GM23338 (cell line): ENCODE data around the gene PLP2. TPM values are rescaled to one million over a fixed set of nuclear protein-coding genes. Genes with fewer than 3 reads are reported as not detected.

ENCODE experiments used
- ATAC-seq: fragments of 200-7000 bp; cut with Tn5 transposase; 3 replicates; pipeline ENCODE4 v1.9.1; 2020
- DNase-seq: peaks from one replicate; pipeline ENCODE4 v3.0.0-alpha.2; 2015; ENCODE audit warnings: low spot score
- H2AFZ ChIP-seq: fragments of 200-600 bp; sonication (generic); 2 replicates; pipeline ENCODE4 v1.8.0; 2016; ENCODE audit warnings: antibody characterized with exemption, mild to moderate bottlenecking, moderate library complexity
- H3F3A ChIP-seq: fragments of 200-600 bp; sonication (generic); replicated peaks from 2 replicates; pipeline ENCODE4 v1.8.0; 2017; ENCODE audit warnings: antibody characterized with exemption, mixed run types, low read depth
- H3K27ac ChIP-seq: fragments of 200-600 bp; sonication (generic); 2 replicates; pipeline ENCODE4 v1.6.1; 2016; ENCODE audit warnings: low read depth
- H3K27me3 ChIP-seq: fragments of 200-600 bp; sonication (generic); 2 replicates; pipeline ENCODE4 v1.8.0; 2016; ENCODE audit warnings: mild to moderate bottlenecking, mixed run types, moderate library complexity; ENCODE audit not compliant: insufficient read depth
- H3K36me3 ChIP-seq: fragments of 200-600 bp; sonication (generic); 2 replicates; pipeline ENCODE4 v1.8.0; 2016; ENCODE audit warnings: mild to moderate bottlenecking; ENCODE audit not compliant: insufficient read depth
- H3K4me1 ChIP-seq: fragments of 200-600 bp; sonication (generic); 2 replicates; pipeline ENCODE4 v1.8.0; 2016; ENCODE audit warnings: mild to moderate bottlenecking, moderate library complexity; ENCODE audit not compliant: insufficient read depth
- H3K4me2 ChIP-seq: fragments of 200-600 bp; sonication (generic); 2 replicates; pipeline ENCODE4 v1.7.1; 2017; ENCODE audit warnings: mixed run types
- H3K4me3 ChIP-seq: fragments of 200-600 bp; sonication (generic); 2 replicates; pipeline ENCODE4 v1.6.1; 2016; ENCODE audit warnings: mixed run types
- H3K79me2 ChIP-seq: fragments of 200-600 bp; sonication (generic); replicated peaks from 2 replicates; pipeline ENCODE4 v1.8.0; 2017; ENCODE audit warnings: mild to moderate bottlenecking; ENCODE audit not compliant: insufficient read depth
- H3K9me2 ChIP-seq: fragments of 200-600 bp; sonication (generic); 2 replicates; pipeline ENCODE4 v1.8.0; 2017; ENCODE audit not compliant: insufficient read depth
- H4K20me1 ChIP-seq: fragments of 200-600 bp; sonication (generic); replicated peaks from 2 replicates; pipeline ENCODE4 v1.8.0; 2017; ENCODE audit warnings: mild to moderate bottlenecking; ENCODE audit not compliant: insufficient read depth
- H3K27ac Mint-ChIP-seq: 2 replicates; pipeline ENCODE4 v1.8.0; 2020; ENCODE audit warnings: inconsistent platforms, mild to moderate bottlenecking, moderate library complexity, mixed read lengths
- H3K27me3 Mint-ChIP-seq: 3 replicates; pipeline ENCODE4 v1.8.0; 2022; ENCODE audit warnings: low read depth, mild to moderate bottlenecking, moderate library complexity, mixed read lengths, inconsistent platforms; ENCODE audit not compliant: insufficient read depth, poor library complexity
- H3K36me3 Mint-ChIP-seq: 3 replicates; pipeline ENCODE4 v1.8.0; 2021; ENCODE audit warnings: low read depth, mild to moderate bottlenecking, inconsistent platforms, moderate library complexity, mixed read lengths
- H3K4me1 Mint-ChIP-seq: 3 replicates; pipeline ENCODE4 v1.8.0; 2020; ENCODE audit warnings: mild to moderate bottlenecking, inconsistent platforms, mixed read lengths
- H3K4me3 Mint-ChIP-seq: 3 replicates; pipeline ENCODE4 v1.8.0; 2021; ENCODE audit warnings: moderate library complexity, mild to moderate bottlenecking, inconsistent platforms, mixed read lengths
- H3K9me3 Mint-ChIP-seq: 3 replicates; pipeline ENCODE4 v1.8.0; 2020; ENCODE audit warnings: moderate library complexity, mild to moderate bottlenecking, inconsistent platforms, mixed read lengths
- CREB1 ChIP-seq: fragments of 250-450 bp; sonication (Bioruptor Pico); IDR thresholded peaks from 2 replicates; pipeline ENCODE4 v1.5.0; 2020; ENCODE audit warnings: low read depth, mild to moderate bottlenecking, moderate library complexity
- CTCF ChIP-seq, 2 experiments: fragments of 200-600 bp in 1 of 2; sonication (generic) in 1 of 2; conservative IDR thresholded peaks; 2 replicates each; pipeline versions ENCODE4 v1.5.1 to v1.6.1; 2016 to 2017; ENCODE audit warnings: antibody characterized with exemption in 2 of 2, low read depth in 2 of 2, mild to moderate bottlenecking in 2 of 2, moderate library complexity in 1 of 2
- NANOG ChIP-seq: IDR thresholded peaks from 2 replicates; pipeline ENCODE4 v1.6.1; 2016; ENCODE audit warnings: antibody characterized with exemption, borderline replicate concordance
- POLR2AphosphoS5 ChIP-seq: IDR thresholded peaks from 2 replicates; pipeline ENCODE4 v1.6.1; 2016; ENCODE audit warnings: antibody characterized with exemption, low read depth
- STAT1 ChIP-seq: IDR thresholded peaks from one replicate; pipeline ENCODE4 v1.6.1; 2016; ENCODE audit warnings: antibody characterized with exemption; ENCODE audit not compliant: unreplicated experiment
- ZNF114 ChIP-seq: fragments of 250-450 bp; sonication (Bioruptor Pico); IDR thresholded peaks from 2 replicates; pipeline ENCODE4 v1.5.0; 2020; ENCODE audit warnings: mild to moderate bottlenecking, moderate library complexity
- ZNF331 ChIP-seq: fragments of 250-450 bp; sonication (Bioruptor Pico); IDR thresholded peaks from 2 replicates; pipeline ENCODE4 v1.5.0; 2020; ENCODE audit warnings: low read depth, mild to moderate bottlenecking, moderate library complexity
- ZNF462 ChIP-seq: fragments of 250-450 bp; sonication (Bioruptor Pico); IDR thresholded peaks from 2 replicates; pipeline ENCODE4 v1.5.0; 2020; ENCODE audit warnings: mild to moderate bottlenecking, moderate library complexity
- polyA plus RNA-seq: library from polyadenylated mRNA; unstranded; fragments of >200 nt; fragmentation: Nextera tagmentation; extraction: Ambion mirVana; gene quantifications from 2 replicates; pipeline ENCODE4 v1.2.1, GENCODE V29; 2016
- total RNA-seq: library from RNA; depleted of rRNA; stranded (reverse); fragments of >200 nt; shearing (Covaris generic); gene quantifications from 2 replicates; pipeline ENCODE4 v1.2.3, GENCODE V29; 2014

PLP2 gene
- total and polyA plus RNA-seq, 2 experiments from 2014 or later, result 3.4 to 9.5 TPM

GRCh38 chrX:49214996-49215526 lies 43.4 kb downstream of the PLP2 start (continued):
- no peak for TF ChIP-seq CTCF (conservative IDR thresholded peaks at IDR 0.05; ENCODE audit: low read depth in 2 of 2)
- TF ChIP-seq NANOG, result no peak

GRCh38 chrX:49220100-49220499 lies 48.4 kb downstream of the PLP2 start:
- Histone ChIP-seq H3K36me3 (no peaks in the 10 kb centered on the region), H3K27ac (no peak overlapping the region), H3K9me2 (no peaks in the 10 kb centered on the region), H4K20me1 (no peaks in the 10 kb centered on the region), H3K27me3 (no peaks in the 10 kb centered on the region), H2AFZ (no peak overlapping the region), H3K4me3 (no peak overlapping the region), H3F3A (no peaks in the 10 kb centered on the region), H3K4me1 (no peaks in the 10 kb centered on the region), H3K79me2 (no peaks in the 10 kb centered on the region), H3K4me2 (no peak overlapping the region)
- TF ChIP-seq ZNF462 (CRISPR knock-in tag) (no peak), NANOG (no peak), CREB1 (CRISPR knock-in tag) (no peak), STAT1 (no peak), ZNF331 (CRISPR knock-in tag) (no peak), POLR2AphosphoS5 (no peak), ZNF114 (CRISPR knock-in tag) (no peak), CTCF (conservative IDR thresholded peaks at IDR 0.05; ENCODE audit: low read depth in 2 of 2) (no peak)
- Mint-ChIP-seq H3K27ac (no peak overlapping the region), H3K9me3 (no peaks in the 10 kb centered on the region), H3K27me3 (peaks cover 1% of the 10 kb centered on the region), H3K4me1 (no peaks in the 10 kb centered on the region), H3K36me3 (no peaks in the 10 kb centered on the region), H3K4me3 (no peak overlapping the region)
- ATAC-seq (no peak), DNase-seq (no peak)
